HFFc6 (cell line): ENCODE data around the gene LAMB4. TPM values are rescaled to one million over a fixed set of nuclear protein-coding genes. Genes with fewer than 3 reads are reported as not detected.

Experiments used
- DNase-seq: peaks from one replicate; pipeline ENCODE4 v3.0.0-alpha.2; 2018
- H3K27ac Mint-ChIP-seq: 2 replicates; pipeline ENCODE4 v1.8.0; 2020; ENCODE audit warnings: mild to moderate bottlenecking, mixed read lengths
- H3K27me3 Mint-ChIP-seq: 2 replicates; pipeline ENCODE4 v1.8.0; 2021; ENCODE audit warnings: mild to moderate bottlenecking, moderate library complexity, mixed read lengths; ENCODE audit not compliant: insufficient read depth
- H3K36me3 Mint-ChIP-seq: 2 replicates; pipeline ENCODE4 v1.8.0; 2021; ENCODE audit warnings: low read depth, mixed read lengths
- H3K4me1 Mint-ChIP-seq: 2 replicates; pipeline ENCODE4 v1.8.0; 2020; ENCODE audit warnings: low read depth, mixed read lengths
- H3K4me3 Mint-ChIP-seq: 2 replicates; pipeline ENCODE4 v1.8.0; 2020; ENCODE audit warnings: mild to moderate bottlenecking, moderate library complexity, mixed read lengths
- H3K9me3 Mint-ChIP-seq: 2 replicates; pipeline ENCODE4 v1.8.0; 2020; ENCODE audit warnings: mild to moderate bottlenecking, mixed read lengths
- CTCF ChIP-seq: fragments of 200-600 bp; sonication (generic); IDR thresholded peaks from 2 replicates; pipeline ENCODE4 v1.5.0; 2021; ENCODE audit warnings: antibody characterized with exemption, mild to moderate bottlenecking
- total RNA-seq, 6 experiments: library from RNA; stranded (reverse); fragmentation: NEBNext Ultra II Directional; extraction: Animal tissue kit (Norgen Biotek cat#: 25700); gene quantifications; 2 replicates in 1 of 6; 3 replicates in 5 of 6; pipeline ENCODE4 v1.2.3, GENCODE V29; 2021

LAMB4 gene
- total RNA-seq, 6 experiments from 2014 or later, result 0.16 to 0.24 TPM; not detected in 4

- Mint-ChIP-seq H3K27me3 (no peaks in the 10 kb centered on the region), H3K27ac (no peak overlapping the region), H3K9me3 (no peaks in the 10 kb centered on the region), H3K36me3 (peaks cover 59% of the 10 kb centered on the region), H3K4me3 (no peak overlapping the region), H3K4me1 (peaks cover 23% of the 10 kb centered on the region)
- no peak for DNase-seq
- TF ChIP-seq CTCF, result no peak
Measured at GRCh38 chr7:107973861-107974260, 156.3 kb downstream of the LAMB4 start.

Other genes with a start within 250 kb of the LAMB4 start
- 10 to 100 TPM; 76.8 to 87.4 (median 82.5) TPM for gene DLD, start 239.2 kb downstream of the LAMB4 start, total RNA-seq
- gene LAMB1, start 127.2 kb downstream of the LAMB4 start, total RNA-seq, result 100 to 1,000 TPM; 112 to 134 (median 123) TPM